GM21367 (cell line): ENCODE measurements around the gene TDO2.
"Not testable (repeated sequence)": the region's sequence is repeated elsewhere in the genome, so short reads cannot be mapped to it uniquely, and the experiment has no call there.

Experiments used
- ATAC-seq: cut with Tn5 transposase; IDR thresholded peaks from one replicate; pipeline ENCODE4 v1.9.1; 2021; ENCODE audit not compliant: unreplicated experiment

TDO2 gene

GRCh38 chr4:155906554-155907247 lies 3.2 kb downstream of the TDO2 start:
- ATAC-seq, result no peak

GRCh38 chr4:155907556-155907955 lies 4.1 kb downstream of the TDO2 start:
- no peak for ATAC-seq

- ATAC-seq, result no peak
Measured at GRCh38 chr4:155908187-155909139, 5.0 kb downstream of the TDO2 start.

GRCh38 chr4:155909615-155910226 lies 6.2 kb downstream of the TDO2 start:
- ATAC-seq, result no peak

GRCh38 chr4:155911905-155912304 lies 8.4 kb downstream of the TDO2 start:
- ATAC-seq, result no peak

- ATAC-seq, result no peak
Measured at GRCh38 chr4:155914782-155915181, 11.3 kb downstream of the TDO2 start.

GRCh38 chr4:155921597-155921996 lies 18.1 kb downstream of the TDO2 start:
- ATAC-seq, result no peak

GRCh38 chr4:155924637-155925036 lies 21.1 kb downstream of the TDO2 start:
- no peak for ATAC-seq

- ATAC-seq, result no peak
Measured at GRCh38 chr4:155929833-155930232, 26.3 kb downstream of the TDO2 start.

GRCh38 chr4:155930330-155930729 lies 26.8 kb downstream of the TDO2 start:
- ATAC-seq, result no peak

GRCh38 chr4:155931634-155932033 lies 28.1 kb downstream of the TDO2 start:
- no peak for ATAC-seq

GRCh38 chr4:155934634-155935033 lies 31.1 kb downstream of the TDO2 start:
- ATAC-seq, result not testable (repeated sequence)

GRCh38 chr4:155935389-155935986 lies 32.0 kb downstream of the TDO2 start:
- no peak for ATAC-seq

GRCh38 chr4:155941085-155941790 lies 37.7 kb downstream of the TDO2 start:
- ATAC-seq, result no peak

GRCh38 chr4:155941820-155942219 lies 38.3 kb downstream of the TDO2 start:
- ATAC-seq, result no peak

GRCh38 chr4:155943605-155944291 lies 40.3 kb downstream of the TDO2 start:
- no peak for ATAC-seq

GRCh38 chr4:155944516-155944915 lies 41.0 kb downstream of the TDO2 start:
- ATAC-seq, result no peak

- no peak for ATAC-seq
Measured at GRCh38 chr4:155946486-155946885, 43.0 kb downstream of the TDO2 start.

- ATAC-seq, result no peak
Measured at GRCh38 chr4:155948541-155948940, 45.0 kb downstream of the TDO2 start.

GRCh38 chr4:155950461-155950860 lies 47.0 kb downstream of the TDO2 start:
- no peak for ATAC-seq
